Neuron (in vitro differentiated cells): Measurements from ENCODE around the gene ZNF446.
"Not testable (repeated sequence)": the region's sequence is repeated elsewhere in the genome, so short reads cannot be mapped to it uniquely, and the experiment has no call there.

Experiments
- H2AFZ ChIP-seq: one replicate; pipeline ENCODE4 v1.6.1; 2013; ENCODE audit warnings: low read depth, mild to moderate bottlenecking, inconsistent platforms, low read length, moderate library complexity
- H3K27me3 ChIP-seq: one replicate; pipeline ENCODE4 v1.6.1; 2013; ENCODE audit warnings: low read length; ENCODE audit not compliant: insufficient read depth
- H3K36me3 ChIP-seq: one replicate; pipeline ENCODE4 v1.6.1; 2013; ENCODE audit warnings: low read length; ENCODE audit not compliant: insufficient read depth
- H3K4me1 ChIP-seq: one replicate; pipeline ENCODE4 v1.6.1; 2013; ENCODE audit warnings: low read length; ENCODE audit not compliant: insufficient read depth
- H3K4me3 ChIP-seq: 2 replicates; pipeline ENCODE4 v1.5.1; 2013; ENCODE audit warnings: mild to moderate bottlenecking, low read length, moderate library complexity
- H3K9me3 ChIP-seq: one replicate; pipeline ENCODE4 v1.6.1; 2013; ENCODE audit warnings: low read length

ZNF446 gene

DNA sequence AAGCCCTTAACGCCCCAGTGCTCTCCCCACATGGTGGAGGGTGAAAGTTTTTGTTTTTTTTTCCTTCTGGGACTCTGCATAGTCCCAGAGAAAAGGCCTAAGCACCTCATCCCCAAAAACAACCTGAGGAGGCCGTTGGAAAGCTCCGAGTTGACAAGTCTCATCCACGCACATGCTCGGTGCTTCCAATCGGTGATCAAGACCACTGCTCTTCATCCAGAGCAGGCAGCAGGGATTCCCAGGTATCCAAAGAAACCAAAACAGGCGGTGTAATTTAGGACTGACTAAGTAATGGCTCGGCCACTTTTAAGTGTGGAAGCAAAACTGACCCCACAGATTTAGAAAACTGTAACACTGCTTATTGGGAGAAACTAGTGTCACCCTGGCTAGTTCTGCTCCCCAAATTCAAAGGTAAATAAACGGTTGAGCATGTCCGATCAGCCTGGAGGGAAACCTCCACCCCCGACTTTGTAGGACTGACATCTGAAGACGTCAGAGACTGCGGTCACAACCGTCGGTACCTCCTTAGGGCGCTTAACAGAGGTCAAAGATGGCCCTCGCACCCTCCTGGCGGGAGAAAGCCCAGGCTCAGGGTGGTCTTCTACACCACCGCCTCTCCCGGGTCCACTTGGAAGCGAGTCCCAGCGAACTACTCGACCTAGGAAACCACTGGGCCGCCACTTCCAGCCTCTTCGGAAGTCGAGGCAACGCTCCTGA, 997 bp upstream of the ZNF446 start:
- Histone ChIP-seq H3K9me3 (no peaks in the 10 kb centered on the region), H3K4me1 (peaks cover 16% of the 10 kb centered on the region), H3K4me3 (peak overlapping the region; percentile 76), H3K36me3 (peaks cover 38% of the 10 kb centered on the region), H2AFZ (peak overlapping the region; percentile 82), H3K27me3 (no peaks in the 10 kb centered on the region)

DNA sequence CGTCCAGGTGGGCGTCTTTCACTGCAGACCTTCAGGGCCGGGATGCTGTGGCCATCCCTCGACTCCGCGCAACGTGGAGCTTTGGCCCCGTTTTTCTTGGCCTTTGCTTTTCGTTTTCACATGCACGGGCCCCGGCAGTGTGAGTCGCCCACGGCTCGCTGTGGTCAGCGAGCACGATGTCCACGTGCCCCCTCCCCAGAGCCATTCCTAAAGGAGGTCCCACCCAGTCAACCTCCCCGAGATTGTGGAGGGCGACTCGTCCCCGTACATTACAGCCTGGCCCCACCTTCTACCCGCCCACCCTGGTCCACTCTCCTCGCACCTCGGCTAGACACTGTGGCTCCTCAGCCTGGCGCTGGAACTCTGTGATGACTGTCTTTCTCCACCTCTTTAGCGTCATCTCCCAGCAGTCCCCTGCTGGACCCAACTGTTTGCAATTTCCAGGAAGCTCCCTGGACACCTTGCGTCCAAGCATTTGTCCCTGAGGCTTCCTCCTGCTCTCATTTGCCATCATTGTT, 405 bp downstream of the ZNF446 start:
- H3K36me3 ChIP-seq: peaks cover 44% of the 10 kb centered on the region
- no peaks in the 10 kb centered on the region for H3K27me3 ChIP-seq
- peaks cover 16% of the 10 kb centered on the region for H3K4me1 ChIP-seq
- H3K4me3 ChIP-seq: peak overlapping the region; percentile 76
- peak overlapping the region; percentile 24 for H2AFZ ChIP-seq
- H3K9me3 ChIP-seq: no peaks in the 10 kb centered on the region

DNA sequence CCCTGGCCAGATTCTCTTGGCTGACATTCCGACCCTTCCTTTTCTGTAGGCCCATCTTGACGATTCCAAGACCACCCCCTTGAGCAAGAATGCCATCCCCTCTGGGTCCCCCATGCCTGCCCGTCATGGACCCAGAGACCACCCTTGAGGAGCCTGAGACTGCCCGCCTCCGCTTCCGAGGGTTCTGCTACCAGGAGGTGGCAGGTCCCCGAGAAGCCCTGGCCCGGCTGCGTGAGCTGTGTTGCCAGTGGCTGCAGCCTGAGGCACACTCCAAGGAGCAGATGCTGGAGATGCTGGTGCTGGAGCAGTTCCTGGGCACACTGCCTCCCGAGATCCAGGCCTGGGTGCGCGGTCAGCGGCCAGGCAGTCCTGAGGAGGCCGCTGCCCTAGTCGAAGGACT, 978 bp downstream of the ZNF446 start:
- Histone ChIP-seq H3K27me3 (no peaks in the 10 kb centered on the region), H2AFZ (no peak overlapping the region)

DNA sequence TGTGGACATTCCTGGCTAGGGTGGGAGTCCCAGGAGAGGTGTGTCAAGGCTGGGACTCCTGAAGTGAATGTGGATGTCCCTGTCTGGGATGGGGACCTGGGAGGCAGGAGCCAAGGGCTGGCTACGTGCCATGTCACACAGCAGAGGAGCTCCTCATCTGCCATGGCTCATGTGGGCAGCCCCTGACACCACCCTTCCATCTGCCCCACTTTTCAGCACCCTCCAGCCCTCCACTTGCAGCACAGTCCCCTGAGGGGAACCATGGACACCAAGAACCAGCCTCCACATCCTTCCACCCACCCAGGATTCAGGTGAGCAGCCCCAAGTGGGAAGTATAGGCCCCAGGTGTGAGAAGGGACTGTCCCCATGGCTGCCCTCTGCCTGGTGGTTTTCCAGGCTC, 1.7 kb downstream of the ZNF446 start:
- H3K9me3 ChIP-seq: no peaks in the 10 kb centered on the region
- peaks cover 16% of the 10 kb centered on the region for H3K4me1 ChIP-seq
- H3K27me3 ChIP-seq: no peaks in the 10 kb centered on the region
- H3K36me3 ChIP-seq: peaks cover 33% of the 10 kb centered on the region
- H2AFZ ChIP-seq: no peak overlapping the region
- no peak overlapping the region for H3K4me3 ChIP-seq

More for the DNA sequence above, 978 bp downstream of the ZNF446 start:
- Histone ChIP-seq H3K4me3 (peak overlapping the region; percentile 76), H3K9me3 (no peaks in the 10 kb centered on the region), H3K36me3 (peaks cover 40% of the 10 kb centered on the region), H3K4me1 (peaks cover 16% of the 10 kb centered on the region)

DNA sequence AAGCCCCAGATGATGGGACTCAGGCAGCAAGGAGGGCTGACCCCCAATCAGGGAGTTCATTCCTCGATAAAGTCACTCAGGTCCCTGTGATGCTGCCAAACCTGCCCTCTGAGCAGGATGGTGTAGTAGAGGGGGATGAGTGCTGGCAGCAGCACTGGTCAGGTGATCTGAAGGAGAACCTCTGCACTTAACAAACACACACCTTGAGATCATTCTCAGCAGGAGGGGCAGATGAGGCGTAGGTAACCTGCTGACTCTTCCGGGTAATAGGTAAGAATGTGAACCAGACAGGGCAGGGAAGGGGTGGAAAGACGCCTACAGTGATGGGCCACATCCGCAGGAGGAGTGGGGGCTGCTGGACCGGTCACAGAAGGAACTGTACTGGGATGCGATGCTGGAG, 3.2 kb downstream of the ZNF446 start:
- Histone ChIP-seq H3K27me3 (no peaks in the 10 kb centered on the region), H3K9me3 (no peaks in the 10 kb centered on the region), H3K36me3 (peaks cover 23% of the 10 kb centered on the region), H2AFZ (no peak overlapping the region), H3K4me3 (no peak overlapping the region), H3K4me1 (peaks cover 16% of the 10 kb centered on the region)

DNA sequence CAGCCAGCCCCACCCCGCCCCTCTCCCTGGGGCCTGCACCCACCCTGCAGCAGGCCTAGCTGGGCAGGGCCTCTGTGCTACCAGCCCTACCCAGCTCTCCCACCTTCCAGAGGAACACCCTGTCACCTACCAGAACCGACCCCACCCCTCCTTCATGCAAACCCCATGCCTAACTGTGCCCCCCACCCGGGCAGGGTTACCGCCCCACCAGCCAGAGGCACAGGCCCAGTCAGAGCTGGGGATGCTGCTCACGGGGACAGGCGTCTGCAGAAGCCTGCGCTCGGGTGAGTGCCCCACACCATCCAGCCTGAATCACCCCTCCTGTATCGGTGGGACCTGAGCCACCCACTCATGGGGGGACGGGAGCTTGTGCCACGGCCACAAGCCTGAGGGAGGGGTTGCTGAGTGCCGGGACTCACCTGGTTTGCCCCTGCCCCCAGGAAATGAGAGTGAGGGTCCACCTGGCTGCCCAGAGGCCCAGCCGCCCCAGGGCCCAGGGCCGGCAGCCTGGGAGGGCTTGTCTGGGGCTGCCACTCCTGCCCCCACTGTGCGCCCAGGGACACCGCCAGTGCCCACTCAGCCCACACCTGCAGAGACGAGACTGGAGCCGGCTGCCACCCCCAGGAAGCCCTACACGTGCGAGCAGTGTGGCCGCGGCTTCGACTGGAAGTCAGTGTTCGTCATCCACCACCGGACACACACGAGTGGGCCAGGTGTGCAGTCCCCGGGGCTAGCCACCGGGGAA, 3.8 kb downstream of the ZNF446 start:
- H3K9me3 ChIP-seq: no peaks in the 10 kb centered on the region
- H3K4me3 ChIP-seq: no peak overlapping the region
- H3K36me3 ChIP-seq: peaks cover 23% of the 10 kb centered on the region
- H2AFZ ChIP-seq: no peak overlapping the region
- no peaks in the 10 kb centered on the region for H3K27me3 ChIP-seq
- peaks cover 12% of the 10 kb centered on the region for H3K4me1 ChIP-seq

DNA sequence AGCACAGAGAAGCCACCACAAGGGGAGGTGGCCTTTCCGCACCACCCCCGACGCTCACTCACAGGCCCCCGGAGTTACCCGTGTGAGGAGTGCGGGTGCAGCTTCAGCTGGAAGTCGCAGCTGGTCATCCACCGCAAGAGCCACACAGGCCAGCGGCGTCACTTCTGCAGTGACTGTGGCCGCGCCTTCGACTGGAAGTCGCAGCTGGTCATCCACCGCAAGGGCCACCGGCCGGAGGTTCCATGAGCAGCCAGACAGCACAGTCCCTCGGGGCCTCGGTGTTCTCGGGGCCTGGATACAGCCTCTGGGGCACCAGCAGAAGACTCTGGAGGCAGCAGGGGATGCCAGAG, 4.3 kb downstream of the ZNF446 start:
- Histone ChIP-seq H3K4me3 (no peak overlapping the region), H3K36me3 (peaks cover 23% of the 10 kb centered on the region), H3K27me3 (no peaks in the 10 kb centered on the region), H3K9me3 (no peaks in the 10 kb centered on the region), H2AFZ (no peak overlapping the region), H3K4me1 (peaks cover 7% of the 10 kb centered on the region)

DNA sequence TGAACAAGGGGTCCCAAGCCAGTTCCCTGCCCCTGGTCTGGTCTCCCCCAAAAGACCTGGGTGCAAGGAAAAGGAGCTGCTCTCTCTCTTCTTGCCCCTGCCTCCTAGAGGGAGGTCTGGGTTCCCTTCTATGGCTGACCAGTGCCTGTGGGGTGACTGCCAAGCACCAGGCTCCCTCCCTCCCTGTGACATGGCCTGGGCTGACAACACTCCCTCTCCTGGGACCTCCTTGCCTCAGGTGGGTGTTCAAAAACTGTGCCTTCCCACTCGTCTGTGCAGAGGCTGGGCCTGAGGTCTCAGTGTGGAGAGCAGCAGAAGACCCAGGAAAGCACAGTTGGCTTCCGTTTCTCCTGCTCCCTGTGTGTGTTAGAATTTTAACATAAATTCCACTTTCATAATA, 4.7 kb downstream of the ZNF446 start:
- Histone ChIP-seq H3K4me1 (peaks cover 7% of the 10 kb centered on the region), H3K9me3 (no peaks in the 10 kb centered on the region), H3K27me3 (no peaks in the 10 kb centered on the region), H2AFZ (no peak overlapping the region), H3K36me3 (peaks cover 23% of the 10 kb centered on the region), H3K4me3 (no peak overlapping the region)

DNA sequence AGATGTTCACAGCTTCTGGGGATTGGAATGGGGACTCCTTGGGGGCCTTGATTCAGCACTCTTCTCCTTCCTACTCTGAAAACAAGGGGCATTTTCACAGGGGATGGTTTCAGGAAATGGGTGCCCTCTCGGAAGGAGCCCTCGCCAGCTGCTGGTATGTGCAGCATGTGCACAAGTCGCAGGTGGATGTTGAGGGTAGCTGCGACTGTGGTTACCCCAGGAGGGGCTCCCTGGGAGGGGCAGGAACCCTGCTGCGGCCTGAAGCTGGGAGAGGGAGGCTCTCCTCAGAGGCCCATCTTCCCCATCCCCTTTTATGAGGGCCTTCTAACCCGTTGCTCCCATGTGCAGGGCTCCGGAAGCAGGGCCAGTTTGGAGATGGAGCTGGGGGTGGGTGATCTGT, 6.2 kb downstream of the ZNF446 start:
- Histone ChIP-seq H3K9me3 (no peaks in the 10 kb centered on the region), H3K4me3 (no peak overlapping the region), H3K36me3 (peaks cover 23% of the 10 kb centered on the region), H2AFZ (no peak overlapping the region), H3K4me1 (no peaks in the 10 kb centered on the region), H3K27me3 (no peaks in the 10 kb centered on the region)

DNA sequence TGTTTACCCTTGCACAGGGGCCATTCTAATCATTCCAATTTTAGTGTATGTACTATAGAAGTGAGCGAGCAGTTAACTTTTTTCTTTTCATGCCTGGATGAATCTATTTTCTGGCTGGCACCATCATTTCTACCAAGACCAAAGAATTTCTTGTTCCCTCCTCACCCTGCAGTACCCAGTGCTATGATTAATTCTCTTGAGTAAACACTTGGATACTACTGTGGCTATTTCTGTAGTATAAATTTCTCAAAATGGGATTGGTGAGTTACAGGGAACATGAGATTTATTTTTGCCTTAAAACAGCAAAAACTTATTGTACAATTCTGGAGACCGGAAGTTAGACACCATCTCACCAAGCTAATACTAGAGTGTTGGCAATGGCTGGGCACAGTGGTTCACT, 7.6 kb downstream of the ZNF446 start:
- H3K27me3 ChIP-seq: no peaks in the 10 kb centered on the region
- peaks cover 17% of the 10 kb centered on the region for H3K36me3 ChIP-seq
- no peak overlapping the region for H3K4me3 ChIP-seq
- no peak overlapping the region for H2AFZ ChIP-seq
- no peaks in the 10 kb centered on the region for H3K9me3 ChIP-seq
- H3K4me1 ChIP-seq: no peaks in the 10 kb centered on the region

DNA sequence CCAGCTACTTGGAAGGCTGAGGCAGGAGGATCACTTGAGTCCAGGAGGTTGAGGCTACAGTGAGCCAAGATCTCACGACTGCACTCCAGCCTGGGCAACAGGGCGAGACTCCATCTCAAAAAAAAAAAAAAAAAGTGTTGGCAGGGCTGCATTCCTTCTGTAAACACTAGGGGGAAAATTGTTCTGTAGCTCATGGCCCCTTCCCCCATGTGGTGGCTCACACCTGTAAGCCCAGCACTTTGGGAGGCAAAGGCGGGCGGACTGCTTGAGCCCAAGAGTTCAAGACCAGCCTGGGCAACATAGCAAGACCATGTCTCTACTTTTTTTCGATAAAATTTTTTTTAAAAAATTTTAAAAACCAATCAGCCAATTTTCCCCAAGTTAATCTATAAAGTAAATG, 8.2 kb downstream of the ZNF446 start:
- H3K9me3 ChIP-seq, H3K4me1 ChIP-seq, H3K27me3 ChIP-seq, H2AFZ ChIP-seq, H3K4me3 ChIP-seq: not testable (repeated sequence)
- H3K36me3 ChIP-seq: peaks cover 12% of the 10 kb centered on the region

DNA sequence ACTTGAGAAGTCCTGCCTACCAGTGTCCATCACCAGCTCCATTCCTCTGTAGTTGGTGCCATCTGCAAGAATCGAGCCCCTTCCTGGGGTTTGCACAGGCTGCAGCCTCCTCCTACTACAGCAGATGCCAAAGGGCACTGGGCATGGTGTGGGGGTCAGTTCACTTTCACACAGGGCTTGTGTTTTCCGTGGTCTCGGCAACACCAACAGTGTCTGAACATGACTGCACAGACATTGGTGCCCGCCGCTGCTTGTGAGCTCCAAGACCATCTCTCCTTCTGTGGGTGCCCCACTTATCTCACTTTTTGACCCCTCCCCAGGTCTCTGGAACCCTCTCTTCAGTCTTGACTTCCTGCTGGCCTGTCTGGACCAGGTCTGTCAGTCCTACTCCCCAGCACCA, 15.2 kb downstream of the ZNF446 start:
- H3K4me3 ChIP-seq: no peak overlapping the region
- H3K4me1 ChIP-seq: no peaks in the 10 kb centered on the region
- H2AFZ ChIP-seq: no peak overlapping the region
- no peaks in the 10 kb centered on the region for H3K36me3 ChIP-seq
- no peaks in the 10 kb centered on the region for H3K27me3 ChIP-seq
- no peaks in the 10 kb centered on the region for H3K9me3 ChIP-seq

DNA sequence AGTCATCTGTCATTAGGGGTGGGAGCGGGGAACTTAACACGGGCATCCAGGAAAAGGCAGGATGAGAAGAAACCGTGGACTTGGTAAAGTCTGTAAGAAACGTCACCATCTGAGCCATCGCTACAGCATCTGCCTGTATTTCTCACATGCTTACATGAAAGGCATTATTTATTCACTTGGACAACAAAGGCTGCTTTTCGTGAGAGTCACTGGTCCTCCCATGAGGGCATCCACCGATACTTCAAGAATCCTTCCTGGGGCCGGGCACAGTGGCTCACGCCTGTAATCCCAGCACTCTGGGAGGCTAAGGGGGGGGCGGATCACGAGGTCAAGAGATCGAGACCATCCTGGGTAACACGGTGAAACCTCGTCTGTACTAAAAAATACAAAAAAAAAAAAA, 16.1 kb downstream of the ZNF446 start:
- Histone ChIP-seq H3K36me3 (no peaks in the 10 kb centered on the region), H3K4me1 (no peaks in the 10 kb centered on the region), H3K27me3 (no peaks in the 10 kb centered on the region)

More for the DNA sequence above, 16.1 kb downstream of the ZNF446 start:
- Histone ChIP-seq H3K4me3 (no peak overlapping the region), H3K9me3 (no peaks in the 10 kb centered on the region), H2AFZ (no peak overlapping the region)
